Activated B cell treated with CpG ODN at 0.5 μM for 24 hours (primary cell): ENCODE results near the gene ADGRG3. TPM values are rescaled to one million over a fixed set of nuclear protein-coding genes. Genes with fewer than 3 reads are reported as not detected.

Experiments
- ATAC-seq: fragments of 200-7000 bp; cut with Tn5 transposase; one replicate; pipeline ENCODE4 v1.10.0; 2021; ENCODE audit warnings: low read depth, mild to moderate bottlenecking, moderate library complexity
- CTCF ChIA-PET: fragments of 350-600 bp; sonication (Branson Sonifier 250); formaldehyde crosslinking; loops from one replicate; lab custom pipeline; 2021; ENCODE audit warnings: antibody characterized with exemption; lab: Charles Lee
- POLR2A ChIA-PET: fragments of 350-600 bp; sonication (Branson Sonifier 250); formaldehyde crosslinking; loops from one replicate; lab custom pipeline; 2021; ENCODE audit warnings: antibody characterized with exemption; lab: Charles Lee
- DNase-seq: peaks from one replicate; pipeline ENCODE4 v3.0.0; 2022
- H3K27ac Mint-ChIP-seq: one replicate; pipeline ENCODE4 v1.8.0; 2020; ENCODE audit warnings: mixed read lengths
- H3K27me3 Mint-ChIP-seq: one replicate; pipeline ENCODE4 v1.8.0; 2021; ENCODE audit warnings: mixed read lengths
- H3K36me3 Mint-ChIP-seq: one replicate; pipeline ENCODE4 v1.8.0; 2021; ENCODE audit warnings: low read depth, mixed read lengths
- H3K4me1 Mint-ChIP-seq: one replicate; pipeline ENCODE4 v1.8.0; 2021; ENCODE audit warnings: mixed read lengths
- H3K4me3 Mint-ChIP-seq: one replicate; pipeline ENCODE4 v1.8.0; 2020; ENCODE audit warnings: mild to moderate bottlenecking, mixed read lengths
- H3K9me3 Mint-ChIP-seq: one replicate; pipeline ENCODE4 v1.8.0; 2020; ENCODE audit warnings: mixed read lengths
- intact Hi-C: fragments of 100-400 bp; cut with micrococcal nuclease; formaldehyde crosslinking; loops from one replicate; pipeline ENCODE4 v1.15.1; 2024
- total RNA-seq: library from RNA; stranded (reverse); gene quantifications from 2 replicates; pipeline ENCODE4 v1.2.3, GENCODE V29; 2022
- TF ChIP-seq, protein P1 (sequence below): fragments of 200-600 bp; IDR thresholded peaks from one replicate; pipeline ENCODE4 v1.8.0; 2022; ENCODE audit warnings: antibody characterized with exemption, mild to moderate bottlenecking

The ADGRG3 gene
- total RNA-seq, 1 donor from 2014 or later, result not detected

GRCh38 chr16:57725151-57725550, 57.0 kb downstream of the ADGRG3 start:
- ATAC-seq, result peak; percentile 10
- no peaks in the 10 kb centered on the region for H3K9me3 Mint-ChIP-seq
- POLR2A ChIA-PET, result no interaction called here
- no peaks in the 10 kb centered on the region for H3K27me3 Mint-ChIP-seq
- H3K27ac Mint-ChIP-seq, result no peak overlapping the region
- CTCF ChIA-PET, result no interaction called here
- intact Hi-C loops, result no loop called here
- H3K4me3 Mint-ChIP-seq, result no peak overlapping the region
- no peak for DNase-seq
- TF ChIP-seq, protein P1, sequence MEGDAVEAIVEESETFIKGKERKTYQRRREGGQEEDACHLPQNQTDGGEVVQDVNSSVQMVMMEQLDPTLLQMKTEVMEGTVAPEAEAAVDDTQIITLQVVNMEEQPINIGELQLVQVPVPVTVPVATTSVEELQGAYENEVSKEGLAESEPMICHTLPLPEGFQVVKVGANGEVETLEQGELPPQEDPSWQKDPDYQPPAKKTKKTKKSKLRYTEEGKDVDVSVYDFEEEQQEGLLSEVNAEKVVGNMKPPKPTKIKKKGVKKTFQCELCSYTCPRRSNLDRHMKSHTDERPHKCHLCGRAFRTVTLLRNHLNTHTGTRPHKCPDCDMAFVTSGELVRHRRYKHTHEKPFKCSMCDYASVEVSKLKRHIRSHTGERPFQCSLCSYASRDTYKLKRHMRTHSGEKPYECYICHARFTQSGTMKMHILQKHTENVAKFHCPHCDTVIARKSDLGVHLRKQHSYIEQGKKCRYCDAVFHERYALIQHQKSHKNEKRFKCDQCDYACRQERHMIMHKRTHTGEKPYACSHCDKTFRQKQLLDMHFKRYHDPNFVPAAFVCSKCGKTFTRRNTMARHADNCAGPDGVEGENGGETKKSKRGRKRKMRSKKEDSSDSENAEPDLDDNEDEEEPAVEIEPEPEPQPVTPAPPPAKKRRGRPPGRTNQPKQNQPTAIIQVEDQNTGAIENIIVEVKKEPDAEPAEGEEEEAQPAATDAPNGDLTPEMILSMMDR, result no peak
- H3K36me3 Mint-ChIP-seq, result no peaks in the 10 kb centered on the region
- H3K4me1 Mint-ChIP-seq, result peaks cover 8% of the 10 kb centered on the region

- no peak for DNase-seq
- no peaks in the 10 kb centered on the region for H3K27me3 Mint-ChIP-seq
- CTCF ChIA-PET, result interaction anchor here (1.0 kb wide), 1 partner anchor 149 kb away, joined by 3 read pairs; no protein-coding TSS in a partner anchor
- intact Hi-C loops, result no loop called here
- POLR2A ChIA-PET, result no interaction called here
- H3K4me3 Mint-ChIP-seq, result no peak overlapping the region
- H3K4me1 Mint-ChIP-seq, result peaks cover 8% of the 10 kb centered on the region
- H3K27ac Mint-ChIP-seq, result no peak overlapping the region
- ATAC-seq, result no peak
- TF ChIP-seq, protein P1, result no peak
- H3K9me3 Mint-ChIP-seq, result no peaks in the 10 kb centered on the region
- H3K36me3 Mint-ChIP-seq, result no peaks in the 10 kb centered on the region
These were observed 57.4 kb downstream of the ADGRG3 start for GRCh38 chr16:57725554-57725953.

GRCh38 chr16:57725976-57726375, 57.9 kb downstream of the ADGRG3 start:
- H3K4me3 Mint-ChIP-seq, result no peak overlapping the region
- ChIA-PET POLR2A (no interaction called here), CTCF (interaction anchor here (1.0 kb wide), 1 partner anchor 149 kb away, joined by 3 read pairs; no protein-coding TSS in a partner anchor)
- intact Hi-C loops, result no loop called here
- H3K27me3 Mint-ChIP-seq, result no peaks in the 10 kb centered on the region
- DNase-seq (no peak), ATAC-seq (no peak)
- H3K9me3 Mint-ChIP-seq, result no peaks in the 10 kb centered on the region
- no peak overlapping the region for H3K27ac Mint-ChIP-seq
- H3K36me3 Mint-ChIP-seq, result no peaks in the 10 kb centered on the region
- TF ChIP-seq, protein P1, result no peak
- H3K4me1 Mint-ChIP-seq, result peaks cover 8% of the 10 kb centered on the region

DNA sequence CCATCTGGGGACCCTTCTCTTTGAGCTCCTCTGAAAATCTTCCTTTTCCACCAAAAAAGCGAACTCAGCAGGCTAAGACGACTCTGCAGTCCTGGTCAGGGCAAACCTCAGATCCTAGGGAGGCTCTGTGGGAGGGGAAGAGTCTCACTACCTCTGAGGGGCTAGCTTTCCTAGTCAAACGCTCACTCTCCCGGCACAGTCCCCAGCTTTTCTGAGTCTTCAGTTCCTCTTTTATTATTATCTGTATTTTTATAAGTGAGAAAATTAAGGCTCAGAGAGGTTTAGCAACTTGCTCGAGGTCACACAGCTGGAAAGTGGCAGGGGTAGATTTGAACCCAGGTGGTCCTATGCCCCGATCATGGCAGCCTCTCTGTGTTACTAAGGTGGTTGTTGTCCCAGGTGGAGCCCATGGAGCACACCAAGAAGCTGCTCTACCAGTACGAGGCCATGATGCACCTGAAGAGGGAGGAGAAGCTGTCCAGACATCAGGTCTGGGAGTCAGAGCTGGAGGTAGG, 58.4 kb downstream of the ADGRG3 start:
- Mint-ChIP-seq H3K36me3 (no peaks in the 10 kb centered on the region), H3K4me1 (peaks cover 8% of the 10 kb centered on the region), H3K9me3 (no peaks in the 10 kb centered on the region), H3K27ac (no peak overlapping the region), H3K4me3 (no peak overlapping the region), H3K27me3 (no peaks in the 10 kb centered on the region)
- CTCF ChIA-PET, result interaction anchor here (1.0 kb wide), 1 partner anchor 150 kb away, joined by 3 read pairs; no protein-coding TSS in a partner anchor
- DNase-seq (no peak), ATAC-seq (no peak)
- POLR2A ChIA-PET, result no interaction called here
- intact Hi-C loops, result no loop called here
- TF ChIP-seq, protein P1, result no peak

- peaks cover 8% of the 10 kb centered on the region for H3K4me1 Mint-ChIP-seq
- TF ChIP-seq, protein P1, result no peak
- ChIA-PET POLR2A (no interaction called here), CTCF (no interaction called here)
- peaks cover under 1% of the 10 kb centered on the region for H3K9me3 Mint-ChIP-seq
- intact Hi-C loops, result no loop called here
- H3K36me3 Mint-ChIP-seq, result no peaks in the 10 kb centered on the region
- no peak overlapping the region for H3K4me3 Mint-ChIP-seq
- DNase-seq (no peak), ATAC-seq (no peak)
- H3K27ac Mint-ChIP-seq, result no peak overlapping the region
- H3K27me3 Mint-ChIP-seq, result no peaks in the 10 kb centered on the region
These were observed 59.5 kb downstream of the ADGRG3 start for GRCh38 chr16:57727610-57728009.
